ENCODE results near the gene ZSWIM6. TPM values are rescaled to one million over a fixed set of nuclear protein-coding genes. Genes with fewer than 3 reads are reported as not detected.
A peak's percentile ranks its signal among the peaks of the same experiment; 100 is the strongest.

Gene ZSWIM6
- total RNA-seq, 1 experiment from 2014 or later, result 12.9 TPM

GRCh38 chr5:61362796-61363368 lies 30.8 kb downstream of the ZSWIM6 start:
- Histone ChIP-seq H2AFZ (no peak overlapping the region), H3F3A (ENCODE audit: insufficient read depth, low read depth) (peaks cover 3% of the 10 kb centered on the region; the same call in 1 of the 2 replicates), H3K4me2 (no peak overlapping the region), H3K9me2 (ENCODE audit: insufficient read depth) (peaks cover 3% of the 10 kb centered on the region; the same call in 1 of the 2 replicates), H3K27ac (no peak overlapping the region), H3K36me3 (ENCODE audit: low read depth) (no peaks in the 10 kb centered on the region), H3K4me3 (no peak overlapping the region), H3K9me3 (ENCODE audit: insufficient read depth, low read depth) (no peaks in the 10 kb centered on the region; the same call in 1 of the 2 replicates), H3K27me3 (ENCODE audit: insufficient read depth, low read depth) (no peaks in the 10 kb centered on the region), H4K20me1 (ENCODE audit: insufficient read depth) (peaks cover 5% of the 10 kb centered on the region; the same call in 1 of the 2 replicates), H3K4me1 (replicated peaks; ENCODE audit: insufficient read depth) (no peaks in the 10 kb centered on the region), H3K79me2 (ENCODE audit: low read depth) (peaks cover 35% of the 10 kb centered on the region)
- no TSS peak for BruUV-seq (replicated peaks)
- TF ChIP-seq EZH2 (IDR thresholded peaks at IDR 0.05; ENCODE audit: low read depth) (no peak), CTCF (conservative IDR thresholded peaks at IDR 0.05) (0 out of 2 replicates have a peak, but pooled peaks have one; percentile 22)
- ChIA-PET POLR2A (ENCODE audit: unreplicated experiment) (interaction anchor here (0.6 kb wide), 1 partner anchor 49 kb away, joined by 5 read pairs; no protein-coding TSS in a partner anchor), CTCF (no interaction called here)
- DNase-seq, result no peak
- intact Hi-C loops (cut with micrococcal nuclease; ENCODE audit: unreplicated experiment), result no loop called here

- Histone ChIP-seq H3K4me2 (no peak overlapping the region), H3F3A (ENCODE audit: insufficient read depth, low read depth) (peaks cover 5% of the 10 kb centered on the region; the same call in 1 of the 2 replicates), H3K27ac (no peak overlapping the region), H3K27me3 (ENCODE audit: insufficient read depth, low read depth) (no peaks in the 10 kb centered on the region), H3K9me2 (ENCODE audit: insufficient read depth) (0 out of 2 replicates have a peak, but pooled peaks cover 3% of the 10 kb centered on the region), H3K79me2 (ENCODE audit: low read depth) (peaks cover 30% of the 10 kb centered on the region), H3K4me3 (no peak overlapping the region), H4K20me1 (ENCODE audit: insufficient read depth) (peaks cover 7% of the 10 kb centered on the region), H3K9me3 (ENCODE audit: insufficient read depth, low read depth) (no peaks in the 10 kb centered on the region), H2AFZ (no peak overlapping the region), H3K36me3 (ENCODE audit: low read depth) (no peaks in the 10 kb centered on the region), H3K4me1 (replicated peaks; ENCODE audit: insufficient read depth) (no peaks in the 10 kb centered on the region)
- ChIA-PET POLR2A (ENCODE audit: unreplicated experiment) (no interaction called here), CTCF (interaction anchor here (0.6 kb wide), 1 partner anchor 197 kb away, joined by 4 read pairs; no protein-coding TSS in a partner anchor)
- TF ChIP-seq CTCF (conservative IDR thresholded peaks at IDR 0.05), result no peak
- no peak for TF ChIP-seq EZH2 (IDR thresholded peaks at IDR 0.05; ENCODE audit: low read depth)
- DNase-seq, result no peak
- BruUV-seq (replicated peaks), result no TSS peak
- intact Hi-C loops (cut with micrococcal nuclease; ENCODE audit: unreplicated experiment), result no loop called here
Measured at GRCh38 chr5:61363401-61364114, 31.5 kb downstream of the ZSWIM6 start.

- H3K4me2 ChIP-seq, result no peak overlapping the region
- TF ChIP-seq EZH2 (IDR thresholded peaks at IDR 0.05; ENCODE audit: low read depth), result no peak
- no peak for TF ChIP-seq CTCF (conservative IDR thresholded peaks at IDR 0.05)
- H3K27me3 ChIP-seq (ENCODE audit: insufficient read depth, low read depth), result no peaks in the 10 kb centered on the region
- H3K4me1 ChIP-seq (replicated peaks; ENCODE audit: insufficient read depth), result peaks cover 6% of the 10 kb centered on the region
- no peak overlapping the region for H3K27ac ChIP-seq
- no peaks in the 10 kb centered on the region for H3K36me3 ChIP-seq (ENCODE audit: low read depth)
- H4K20me1 ChIP-seq (ENCODE audit: insufficient read depth), result peaks cover 10% of the 10 kb centered on the region
- no peaks in the 10 kb centered on the region for H3K9me3 ChIP-seq (ENCODE audit: insufficient read depth, low read depth)
- H3K4me3 ChIP-seq, result no peak overlapping the region
- BruUV-seq (replicated peaks), result no TSS peak
- no peak overlapping the region for H2AFZ ChIP-seq
- POLR2A ChIA-PET (ENCODE audit: unreplicated experiment), result no interaction called here
- intact Hi-C loops (cut with micrococcal nuclease; ENCODE audit: unreplicated experiment), result no loop called here
- peaks cover 20% of the 10 kb centered on the region for H3K79me2 ChIP-seq (ENCODE audit: low read depth)
- H3F3A ChIP-seq (ENCODE audit: insufficient read depth, low read depth), result peaks cover 5% of the 10 kb centered on the region; the same call in 1 of the 2 replicates
- CTCF ChIA-PET, result no interaction called here
- H3K9me2 ChIP-seq (ENCODE audit: insufficient read depth), result 0 out of 2 replicates have a peak, but pooled peaks cover 3% of the 10 kb centered on the region
- DNase-seq, result no peak
Measured at GRCh38 chr5:61366497-61367240, 34.6 kb downstream of the ZSWIM6 start.
